ENCODE data around the gene MICAL3.
"Not testable (repeated sequence)": the region's sequence is repeated elsewhere in the genome, so short reads cannot be mapped to it uniquely, and the experiment has no call there.

MICAL3 gene

GRCh38 chr22:17949642-17950473 lies 74.5 kb downstream of the MICAL3 start:
- no peak for DNase-seq

- no peak for DNase-seq
Observed at GRCh38 chr22:17948101-17948500, 76.3 kb downstream of the MICAL3 start.

GRCh38 chr22:17946662-17947367 lies 77.5 kb downstream of the MICAL3 start:
- DNase-seq = no peak

GRCh38 chr22:17945888-17946648 lies 78.3 kb downstream of the MICAL3 start:
- no peak for DNase-seq

DNA sequence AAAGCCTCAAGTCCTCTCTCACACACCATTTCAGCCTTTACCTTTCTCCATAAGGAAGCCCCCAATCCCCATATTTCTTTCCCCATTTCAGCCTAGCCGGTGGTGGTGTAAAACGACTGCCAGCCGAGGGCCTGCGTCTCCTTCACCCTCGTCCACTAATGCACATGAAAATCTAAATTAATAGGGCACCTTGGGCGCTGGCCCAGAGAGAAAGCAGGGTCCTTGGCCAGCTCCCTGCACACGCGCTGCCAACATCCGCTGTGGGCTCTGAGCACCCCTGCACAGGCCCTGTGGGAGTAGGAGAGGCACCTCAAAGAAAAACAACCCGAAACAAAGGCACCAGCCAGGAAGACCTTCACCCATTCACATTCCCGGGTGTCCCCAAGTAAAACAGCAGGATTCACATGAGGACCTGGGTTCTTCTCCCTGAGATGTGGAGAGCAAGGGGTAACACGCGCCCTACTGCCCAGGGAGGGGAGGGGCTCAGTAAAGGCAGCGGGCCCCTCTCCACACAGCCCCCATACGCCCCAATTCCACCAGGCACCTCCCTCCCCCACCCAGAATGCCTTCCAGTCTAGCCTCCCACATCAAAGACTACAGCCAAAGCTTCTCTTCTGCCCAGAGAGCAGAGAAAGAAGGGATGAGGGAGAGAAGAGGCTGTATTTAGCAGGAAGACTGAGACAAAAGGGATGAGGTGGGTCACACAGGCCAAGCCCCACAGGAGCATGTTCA lies 79.0 kb downstream of the MICAL3 start:
- DNase-seq = no peak

GRCh38 chr22:17944256-17944655 lies 80.1 kb downstream of the MICAL3 start:
- no peak for DNase-seq

DNA sequence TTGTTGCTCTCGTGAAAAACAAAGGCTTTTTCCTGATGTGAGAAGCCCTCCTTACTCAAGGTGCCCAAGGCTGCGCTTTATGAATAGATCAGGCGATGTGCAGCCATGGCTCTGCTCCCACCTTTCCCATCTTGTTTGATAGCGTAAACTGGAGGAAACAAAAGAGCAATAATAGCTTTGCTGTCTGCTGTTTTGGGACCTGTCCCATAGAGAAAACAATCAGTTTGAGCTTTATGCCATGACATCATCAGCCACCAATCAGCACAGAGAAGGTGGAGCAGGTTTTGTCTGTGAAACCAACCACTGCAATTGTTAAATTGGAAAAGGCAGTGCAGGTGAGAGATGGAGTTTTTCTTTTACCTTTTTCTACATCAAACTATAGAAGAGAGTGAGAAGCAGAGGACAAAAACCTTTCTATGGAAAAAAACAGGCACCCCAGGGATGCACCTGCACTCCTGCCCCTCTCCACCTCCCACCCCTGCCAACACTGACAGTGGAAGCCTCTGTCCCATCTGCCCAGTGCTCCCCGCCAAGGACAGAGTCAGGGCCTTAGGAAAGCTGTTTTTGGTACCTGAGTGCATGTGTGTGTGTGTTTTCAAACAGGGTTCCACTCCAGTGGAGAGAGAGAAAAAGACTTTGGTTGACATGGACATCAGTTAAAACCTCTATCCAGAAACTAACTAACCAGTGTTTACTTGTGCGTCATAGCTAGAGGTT lies 80.7 kb downstream of the MICAL3 start:
- DNase-seq = no peak

DNA sequence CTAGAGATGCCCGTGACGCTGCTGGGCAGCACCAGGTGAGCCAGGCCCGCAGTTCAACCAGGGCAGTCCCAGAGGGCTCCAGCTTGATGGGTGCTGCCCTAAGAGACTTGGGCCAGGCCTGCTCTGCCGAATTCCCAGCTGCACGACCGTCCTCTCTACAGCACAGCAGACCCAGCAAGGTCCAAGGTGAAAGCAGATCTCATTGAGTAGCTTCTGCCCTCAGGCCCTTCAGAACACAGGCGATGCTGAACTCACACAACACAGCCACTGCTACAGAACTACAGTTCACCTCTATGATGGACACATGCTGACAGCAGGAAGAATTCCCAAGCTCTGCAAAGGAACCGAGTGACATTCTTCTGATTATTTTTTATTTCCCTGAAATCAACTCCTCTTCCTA lies 81.6 kb downstream of the MICAL3 start:
- no peak for DNase-seq

GRCh38 chr22:17941471-17942406 lies 82.6 kb downstream of the MICAL3 start:
- no peak for DNase-seq

DNA sequence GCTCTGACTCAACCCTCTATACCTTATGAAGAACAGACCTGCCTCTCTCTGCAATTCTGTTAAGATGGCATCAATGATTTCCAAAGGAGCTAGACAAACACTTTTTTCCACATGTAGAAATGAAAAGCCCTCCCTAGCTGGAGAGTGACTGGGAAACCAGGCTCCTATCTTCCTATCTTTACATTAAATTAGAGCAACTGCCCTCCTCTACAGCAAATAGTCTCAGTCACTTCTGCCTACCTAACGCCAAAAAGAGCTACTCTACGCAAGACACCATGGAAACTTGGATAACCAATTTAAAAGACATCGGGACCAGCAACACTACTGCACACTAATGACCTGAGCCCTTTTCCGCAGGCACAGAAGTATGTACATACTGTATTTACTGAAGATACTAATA lies 84.8 kb downstream of the MICAL3 start:
- DNase-seq = no peak

DNA sequence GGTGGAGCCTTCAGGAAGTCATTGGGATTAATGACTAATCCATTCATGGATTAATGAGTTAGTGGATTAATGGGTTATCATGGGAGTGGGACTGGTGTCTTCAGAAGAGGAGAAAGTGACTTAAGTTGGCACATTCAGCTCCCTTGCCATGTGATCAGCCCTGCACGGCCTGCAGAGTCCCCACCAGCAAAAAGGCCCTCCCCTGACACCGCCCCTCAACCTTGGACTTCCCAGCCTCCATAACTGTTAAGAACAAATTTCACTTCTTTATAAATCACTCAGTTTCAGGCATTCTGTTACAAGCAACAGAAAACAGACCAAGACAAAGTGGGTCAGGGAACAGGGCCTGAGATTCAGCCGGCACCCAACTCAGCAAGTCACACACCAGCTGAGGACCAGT lies 85.3 kb downstream of the MICAL3 start:
- no peak for DNase-seq

GRCh38 chr22:17938484-17938924 lies 85.9 kb downstream of the MICAL3 start:
- DNase-seq = no peak

- DNase-seq = not testable (repeated sequence)
Observed at GRCh38 chr22:17932457-17932856, 91.9 kb downstream of the MICAL3 start.

- DNase-seq = no peak
Observed at GRCh38 chr22:17931400-17931825, 92.9 kb downstream of the MICAL3 start.

- DNase-seq = no peak
Observed at GRCh38 chr22:17930455-17931313, 93.7 kb downstream of the MICAL3 start.

- DNase-seq = no peak
Observed at GRCh38 chr22:17929909-17930308, 94.5 kb downstream of the MICAL3 start.

DNA sequence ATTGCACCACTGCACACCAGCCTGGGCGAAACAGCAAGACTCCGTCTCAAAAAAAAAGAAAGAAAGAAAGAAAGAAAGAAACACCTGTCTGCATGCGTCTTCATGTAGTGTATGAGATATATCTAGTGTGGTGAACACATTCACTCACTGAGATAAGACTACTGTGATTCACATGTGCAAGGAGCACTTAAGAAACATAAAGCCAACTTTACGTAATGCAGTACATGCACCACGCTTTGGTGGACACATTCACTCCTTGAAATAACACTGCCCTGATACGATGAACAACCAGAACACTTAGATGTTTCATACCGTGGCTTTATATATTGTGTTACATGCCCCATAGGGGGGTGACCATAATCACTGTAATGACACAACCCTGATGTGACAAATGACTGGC lies 96.0 kb downstream of the MICAL3 start:
- DNase-seq = no peak

- DNase-seq = no peak
Observed at GRCh38 chr22:17927062-17927461, 97.3 kb downstream of the MICAL3 start.

DNA sequence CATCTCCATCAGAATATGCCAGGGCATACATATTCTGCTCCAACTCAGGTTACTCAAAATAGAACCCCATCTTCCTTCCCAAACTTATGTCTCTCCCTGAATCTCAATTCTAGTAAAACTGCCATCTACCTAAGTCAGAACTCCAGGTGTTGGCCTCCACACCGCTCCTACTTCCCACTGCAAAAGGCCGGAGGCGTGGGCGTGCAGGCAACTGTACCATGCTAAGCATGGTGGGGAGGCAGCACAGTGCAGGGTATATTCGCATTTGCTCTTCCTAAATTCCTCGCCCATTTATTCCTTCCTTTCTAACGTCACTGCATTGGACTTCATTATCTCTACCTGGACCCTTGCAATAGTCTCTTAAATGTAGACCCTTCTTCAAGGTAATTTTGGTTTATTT lies 97.8 kb downstream of the MICAL3 start:
- DNase-seq = no peak

GRCh38 chr22:17925431-17925841 lies 98.9 kb downstream of the MICAL3 start:
- no peak for DNase-seq

Measured in CD4-positive, alpha-beta T cell treated with Interleukin-6 for 4 hours (primary cell).